ENCODE measurements around the gene CRTC1. TPM values are rescaled to one million over a fixed set of nuclear protein-coding genes. Genes with fewer than 3 reads are reported as not detected.

Gene CRTC1
- total RNA-seq, 4 donors from 2014 or later = 4.1 to 6.3 (median 4.7) TPM

- Histone ChIP-seq H3K4me3 (no peak overlapping the region), H3K27ac (no peak overlapping the region), H3K9me3 (no peaks in the 10 kb centered on the region), H3K27me3 (no peaks in the 10 kb centered on the region), H3K36me3 (no peaks in the 10 kb centered on the region), H3K4me1 (peaks cover 11% of the 10 kb centered on the region)
- TF ChIP-seq EP300 (IDR thresholded peaks at IDR 0.05) = no peak
- TF ChIP-seq CTCF (IDR thresholded peaks at IDR 0.05) = no peak
- TF ChIP-seq POLR2AphosphoS5 (IDR thresholded peaks at IDR 0.05) = no peak
- TF ChIP-seq POLR2A (IDR thresholded peaks at IDR 0.05) = no peak
- no peak for DNase-seq (ENCODE audit: low spot score in 2 of 2)
- 51% methylated on average over 6 of the region's 6 CpGs for WGBS
Observed at GRCh38 chr19:18828786-18829185, 145.3 kb downstream of the CRTC1 start.

- no peak for DNase-seq (ENCODE audit: low spot score in 2 of 2)
- TF ChIP-seq EP300 (IDR thresholded peaks at IDR 0.05) (no peak), CTCF (IDR thresholded peaks at IDR 0.05) (no peak), POLR2A (IDR thresholded peaks at IDR 0.05) (no peak), POLR2AphosphoS5 (IDR thresholded peaks at IDR 0.05) (no peak)
- peaks cover 28% of the 10 kb centered on the region for H3K4me1 ChIP-seq
- WGBS = 92% methylated on average over 2 of the region's 2 CpGs
- H3K4me3 ChIP-seq = no peak overlapping the region
- no peaks in the 10 kb centered on the region for H3K36me3 ChIP-seq
- no peaks in the 10 kb centered on the region for H3K9me3 ChIP-seq
- no peaks in the 10 kb centered on the region for H3K27me3 ChIP-seq
- H3K27ac ChIP-seq = no peak overlapping the region
Observed at GRCh38 chr19:18830488-18830887, 147.0 kb downstream of the CRTC1 start.

GRCh38 chr19:18831524-18832305 lies 148.2 kb downstream of the CRTC1 start, which contains the start of gene UPF1:
Gene UPF1 (plus strand): TSS chr19:18831959. CDS start chr19:18832210, 251 bp downstream.
- 8% methylated on average over 4 of the region's 96 CpGs for WGBS
- peaks cover 38% of the 10 kb centered on the region for H3K4me1 ChIP-seq
- DNase-seq (ENCODE audit: low spot score in 2 of 2) = peak; percentile 93 to 95
- TF ChIP-seq POLR2AphosphoS5 (IDR thresholded peaks at IDR 0.05) (no peak), EP300 (IDR thresholded peaks at IDR 0.05) (no peak), CTCF (IDR thresholded peaks at IDR 0.05) (no peak), POLR2A (IDR thresholded peaks at IDR 0.05) (peak in 1 of 2 donors; percentile 89)
- no peaks in the 10 kb centered on the region for H3K27me3 ChIP-seq
- H3K9me3 ChIP-seq = no peaks in the 10 kb centered on the region
- peak within 1 kb of the TSS; percentile 92 for H3K27ac ChIP-seq
- H3K36me3 ChIP-seq = no peaks in the 10 kb centered on the region
- H3K4me3 ChIP-seq = peak within 1 kb of the TSS; percentile 97

Other genes starting within 250 kb of the CRTC1 start
- gene ISYNA1, start 245.5 kb upstream of the CRTC1 start, total RNA-seq = 10 to 100 TPM in 3 of 4 donors, 1 to 10 TPM in 1; 7.9 to 27.6 (median 21.0) TPM
- gene ELL, start 161.6 kb upstream of the CRTC1 start, total RNA-seq = 10 to 100 TPM; 27.0 to 59.5 (median 36.9) TPM
- 100 to 1,000 TPM; 194 to 217 (median 203) TPM for gene FKBP8, start 140.1 kb upstream of the CRTC1 start, total RNA-seq
- gene KXD1, start 125.8 kb upstream of the CRTC1 start, total RNA-seq = 100 to 1,000 TPM in 1 of 4 donors, 10 to 100 TPM in 3; 72.4 to 107 (median 89.4) TPM
- gene UBA52, start 111.8 kb upstream of the CRTC1 start, total RNA-seq = 1,000 to 10,000 TPM in 1 of 4 donors, 100 to 1,000 TPM in 3; 405 to 1,087 (median 865) TPM
- 10 to 100 TPM; 77.0 to 86.7 (median 82.6) TPM for gene REX1BD, start 94.9 kb upstream of the CRTC1 start, total RNA-seq
- 10 to 100 TPM; 21.2 to 65.5 (median 47.9) TPM for gene CRLF1, start 76.9 kb upstream of the CRTC1 start, total RNA-seq
- 1 to 10 TPM in 2 of 4 donors, under 1 TPM in 2; 0.49 to 1.4 (median 0.97) TPM for gene TMEM59L, start 70.8 kb upstream of the CRTC1 start, total RNA-seq
- gene KLHL26, start 46.7 kb upstream of the CRTC1 start, total RNA-seq = 10 to 100 TPM in 2 of 4 donors, 1 to 10 TPM in 2; 6.9 to 26.5 (median 11.5) TPM
- gene COMP, start 107.6 kb downstream of the CRTC1 start, total RNA-seq = 1 to 10 TPM; 5.1 to 9.1 (median 6.9) TPM
- 100 to 1,000 TPM in 2 of 4 donors, 10 to 100 TPM in 2; 74.7 to 160 (median 99.2) TPM for gene UPF1, start 148.3 kb downstream of the CRTC1 start, total RNA-seq
- gene CERS1, start 212.5 kb downstream of the CRTC1 start, total RNA-seq = under 1 TPM in 1 of 4 donors, not detected in 3; 0.68 TPM
- 100 to 1,000 TPM; 112 to 223 (median 208) TPM for gene COPE, start 235.7 kb downstream of the CRTC1 start, total RNA-seq
- gene DDX49, start 236.0 kb downstream of the CRTC1 start, total RNA-seq = 10 to 100 TPM; 43.4 to 75.6 (median 58.4) TPM